ENCODE results near the gene CELF1. TPM values are rescaled to one million over a fixed set of nuclear protein-coding genes. Genes with fewer than 3 reads are reported as not detected.
A peak's percentile ranks its signal among the peaks of the same experiment; 100 is the strongest.

The CELF1 gene
- total RNA-seq (2014; rRNA removed; shearing (Covaris generic)), result 233 TPM in 2 replicates
- 124 and 134 TPM in 2 replicates for polyA plus RNA-seq (2016; fragmentation: Nextera tagmentation; extraction: Ambion mirVana)
- long read RNA-seq, full-length matches to known transcripts, result 2 of 23 reads
- long read RNA-seq, partial matches to known transcripts, result 5 of 23 reads
- long read RNA-seq, other reads (novel, unspliced or antisense), result 16 of 23 reads

DNA sequence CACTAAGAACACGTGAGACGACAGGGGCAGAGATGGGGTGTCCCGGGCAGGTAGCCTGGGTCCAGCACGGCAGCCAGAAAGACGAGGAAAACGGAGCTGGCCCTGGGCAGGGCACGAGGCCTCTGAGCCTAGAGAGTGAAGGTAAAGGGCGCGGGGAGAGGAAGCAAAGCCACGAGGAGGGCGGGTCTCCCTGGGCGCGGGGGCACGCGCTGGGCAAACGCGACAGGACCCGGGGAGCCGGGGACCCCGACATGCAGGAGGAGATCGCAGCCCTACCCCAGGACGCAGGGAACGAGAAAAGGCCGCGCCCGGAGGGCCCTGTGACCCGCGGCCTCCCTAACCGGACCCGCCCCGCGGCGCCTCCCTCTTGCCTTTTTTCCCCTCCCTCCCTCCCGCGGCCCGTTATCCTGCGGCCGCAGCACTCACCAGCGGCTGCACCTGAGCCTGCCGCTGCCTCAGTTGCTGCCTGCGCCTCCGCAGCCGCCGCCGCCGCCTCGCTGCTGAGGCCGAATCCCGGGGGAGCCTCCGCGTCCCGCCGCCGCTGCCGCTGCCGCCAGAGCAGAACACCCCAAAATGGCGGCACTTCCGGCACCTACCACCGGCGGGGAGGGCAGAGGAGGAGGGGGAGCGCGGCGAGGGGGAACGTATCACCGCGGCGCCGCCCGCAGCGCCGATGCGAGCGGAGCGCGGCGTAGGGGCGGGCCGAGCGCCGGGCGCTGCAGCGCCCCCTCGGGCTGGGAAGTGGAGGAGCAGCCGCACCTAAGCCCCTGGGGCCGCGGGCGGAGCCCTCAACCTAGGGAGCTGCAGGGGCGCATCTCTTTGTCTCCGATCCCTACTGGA, at the start of gene CELF1:
TSS of gene CELF1 (minus strand) at position 567 of the 840 bp plus-strand sequence. CDS start 53,609 bp downstream, outside the sequence.
- peaks cover 37% of the 10 kb centered on the region for H4K20me1 ChIP-seq (replicated peaks; ENCODE audit: insufficient read depth)
- Mint-ChIP-seq H3K27me3 (ENCODE audit: insufficient read depth, low read depth, poor library complexity) (peaks cover 7% of the 10 kb centered on the region), H3K9me3 (no peaks in the 10 kb centered on the region), H3K4me3 (peak within 1 kb of the TSS; percentile 99), H3K36me3 (ENCODE audit: low read depth) (peaks cover 26% of the 10 kb centered on the region), H3K4me1 (peaks cover 31% of the 10 kb centered on the region), H3K27ac (peak within 1 kb of the TSS; percentile 98)
- H3K79me2 ChIP-seq (replicated peaks; ENCODE audit: insufficient read depth), result peaks cover 50% of the 10 kb centered on the region
- peak within 1 kb of the TSS; percentile 96 for H3K27ac ChIP-seq (ENCODE audit: low read depth)
- 0 out of 2 replicates have a peak, but pooled peaks cover 3% of the 10 kb centered on the region for H3F3A ChIP-seq (replicated peaks; ENCODE audit: low read depth)
- ATAC-seq, result peak; percentile 92
- H3K4me2 ChIP-seq, result peak within 1 kb of the TSS; percentile 92
- H3K4me3 ChIP-seq, result peak within 1 kb of the TSS; percentile 99
- peak within 1 kb of the TSS; percentile 92 for H2AFZ ChIP-seq
- no peaks in the 10 kb centered on the region for H3K27me3 ChIP-seq (ENCODE audit: insufficient read depth)
- no peaks in the 10 kb centered on the region for H3K9me2 ChIP-seq (ENCODE audit: insufficient read depth)
- peaks cover 24% of the 10 kb centered on the region for H3K4me1 ChIP-seq (ENCODE audit: insufficient read depth)
- DNase-seq (ENCODE audit: low spot score), result peak; percentile 95
- TF ChIP-seq, protein P1, sequence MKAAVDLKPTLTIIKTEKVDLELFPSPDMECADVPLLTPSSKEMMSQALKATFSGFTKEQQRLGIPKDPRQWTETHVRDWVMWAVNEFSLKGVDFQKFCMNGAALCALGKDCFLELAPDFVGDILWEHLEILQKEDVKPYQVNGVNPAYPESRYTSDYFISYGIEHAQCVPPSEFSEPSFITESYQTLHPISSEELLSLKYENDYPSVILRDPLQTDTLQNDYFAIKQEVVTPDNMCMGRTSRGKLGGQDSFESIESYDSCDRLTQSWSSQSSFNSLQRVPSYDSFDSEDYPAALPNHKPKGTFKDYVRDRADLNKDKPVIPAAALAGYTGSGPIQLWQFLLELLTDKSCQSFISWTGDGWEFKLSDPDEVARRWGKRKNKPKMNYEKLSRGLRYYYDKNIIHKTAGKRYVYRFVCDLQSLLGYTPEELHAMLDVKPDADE (IDR thresholded peaks at IDR 0.05), result peak; percentile 38; the same call in 1 of the 2 replicates
- TF ChIP-seq ZNF331 (CRISPR knock-in tag; IDR thresholded peaks at IDR 0.05; ENCODE audit: low read depth) (no peak), POLR2AphosphoS5 (IDR thresholded peaks at IDR 0.05; ENCODE audit: low read depth) (peak; percentile 86), ZNF114 (CRISPR knock-in tag; IDR thresholded peaks at IDR 0.05) (no peak), REST (IDR thresholded peaks at IDR 0.05; ENCODE audit: unreplicated experiment) (no peak), CTCF (conservative IDR thresholded peaks at IDR 0.05; ENCODE audit: low read depth in 2 of 2) (peak; percentile 67 to 71), CREB1 (CRISPR knock-in tag; IDR thresholded peaks at IDR 0.05; ENCODE audit: low read depth) (peak; percentile 72)
- no peaks in the 10 kb centered on the region for H3K36me3 ChIP-seq (ENCODE audit: insufficient read depth)

All from GM23338 (cell line).